SHP77 (cell line): ENCODE results near the gene GDI1.

Source experiments
- DNase-seq, 2 experiments: peaks; one replicate each; lab custom pipeline; 2025; lab: John Stamatoyannopoulos, UW

GDI1 gene

DNA sequence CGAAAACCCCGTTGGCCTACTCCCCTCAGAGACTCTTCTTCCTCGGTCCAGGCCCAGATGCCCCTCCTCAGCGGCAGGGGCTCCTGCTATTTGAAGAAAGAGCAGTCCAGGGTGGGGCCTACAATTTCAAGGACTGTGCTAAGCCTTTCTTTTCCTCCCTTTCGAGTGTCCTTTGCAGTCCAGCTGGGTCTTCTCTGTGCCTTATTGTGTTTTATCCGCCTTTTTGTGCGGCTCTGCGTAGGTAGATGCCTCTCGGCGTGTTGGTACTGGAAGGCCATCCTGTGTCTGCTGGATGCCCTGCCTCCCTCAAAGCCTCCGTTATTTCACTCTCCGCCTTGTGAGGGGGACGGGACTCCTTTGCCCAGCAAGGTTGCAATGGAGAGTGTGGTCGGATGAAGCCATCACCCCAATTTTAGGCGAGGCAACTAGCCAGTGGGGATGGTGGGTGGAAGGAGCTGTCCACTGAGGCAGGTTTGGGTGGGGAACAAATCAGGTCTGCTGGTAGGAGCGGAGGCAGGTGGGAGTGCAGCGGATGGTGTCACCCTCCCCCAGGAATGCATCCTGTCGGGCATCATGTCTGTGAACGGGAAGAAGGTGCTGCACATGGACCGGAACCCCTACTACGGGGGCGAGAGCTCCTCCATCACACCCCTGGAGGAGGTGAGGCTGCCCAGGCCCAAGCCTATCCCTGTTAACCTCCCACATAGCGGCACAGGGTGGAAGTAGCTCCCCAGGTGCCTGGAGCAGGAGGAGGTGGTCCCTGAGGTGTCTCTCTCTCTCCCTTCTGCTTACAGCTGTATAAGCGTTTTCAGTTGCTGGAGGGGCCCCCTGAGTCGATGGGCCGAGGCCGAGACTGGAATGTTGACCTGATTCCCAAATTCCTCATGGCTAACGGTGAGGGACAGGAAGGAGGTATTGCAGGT lies 1.3 kb downstream of the GDI1 start:
- DNase-seq: no peak

DNA sequence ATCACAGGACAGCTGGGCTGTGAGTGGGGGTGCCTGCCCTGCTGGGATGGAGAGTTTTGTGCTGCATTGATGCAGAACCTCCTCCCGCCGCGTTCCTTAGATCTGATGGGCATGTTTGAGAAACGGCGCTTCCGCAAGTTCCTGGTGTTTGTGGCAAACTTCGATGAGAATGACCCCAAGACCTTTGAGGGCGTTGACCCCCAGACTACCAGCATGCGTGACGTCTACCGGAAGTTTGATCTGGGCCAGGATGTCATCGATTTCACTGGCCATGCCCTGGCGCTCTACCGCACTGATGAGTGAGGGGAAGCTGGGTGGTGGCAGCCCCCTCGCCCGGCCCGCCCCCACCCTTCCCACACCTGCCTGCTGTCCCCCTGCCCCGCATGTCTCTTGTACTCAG lies 2.9 kb downstream of the GDI1 start:
- DNase-seq: no peak

DNA sequence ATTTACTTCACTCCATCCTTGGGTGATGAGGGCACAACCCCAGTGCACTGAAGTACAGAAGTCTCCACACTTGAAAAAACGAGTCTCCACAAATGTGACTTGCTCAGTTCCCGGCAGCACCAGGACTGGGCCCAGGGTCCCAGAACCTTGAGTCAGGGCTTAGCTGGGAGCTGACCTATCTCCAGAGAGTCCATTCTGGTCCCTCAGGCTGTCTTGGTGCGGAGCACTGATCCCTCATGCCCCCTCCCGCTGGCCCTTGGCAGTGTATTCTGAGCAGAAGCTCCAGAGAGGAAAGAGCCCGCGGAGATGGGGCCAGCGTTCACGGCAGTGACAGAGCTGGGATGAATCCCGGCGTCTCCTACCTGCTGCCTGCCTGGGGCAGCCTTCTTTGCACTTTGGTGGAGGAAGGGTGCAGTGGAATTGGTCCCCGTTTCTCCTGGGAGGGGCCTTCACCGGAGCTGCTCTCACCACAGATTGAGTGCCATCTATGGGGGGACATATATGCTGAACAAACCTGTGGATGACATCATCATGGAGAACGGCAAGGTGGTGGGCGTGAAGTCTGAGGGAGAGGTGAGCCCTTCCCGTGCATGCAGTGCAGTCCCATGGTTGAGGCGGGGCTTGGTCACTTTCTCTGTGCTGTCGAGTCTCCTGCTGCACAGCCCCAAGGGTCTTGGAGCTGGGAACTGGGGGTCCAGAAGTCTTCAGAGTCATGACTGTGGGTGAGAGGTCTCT lies 3.8 kb downstream of the GDI1 start:
- DNase-seq: no peak

DNA sequence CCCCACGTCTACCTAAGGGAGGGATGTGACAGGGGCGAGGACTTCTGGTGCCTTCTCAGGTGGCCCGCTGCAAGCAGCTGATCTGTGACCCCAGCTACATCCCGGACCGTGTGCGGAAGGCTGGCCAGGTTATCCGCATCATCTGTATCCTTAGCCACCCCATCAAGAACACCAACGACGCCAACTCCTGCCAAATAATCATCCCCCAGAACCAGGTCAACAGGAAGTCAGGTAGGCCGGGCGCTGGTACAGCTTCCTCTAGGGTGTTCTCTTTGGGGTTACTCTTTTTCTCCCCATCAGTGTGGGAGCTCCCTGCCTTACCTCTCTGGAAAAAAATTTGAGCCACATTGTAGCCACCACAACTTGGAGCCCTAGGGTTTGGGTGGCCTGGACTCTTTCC lies 4.6 kb downstream of the GDI1 start:
- no peak for DNase-seq

DNA sequence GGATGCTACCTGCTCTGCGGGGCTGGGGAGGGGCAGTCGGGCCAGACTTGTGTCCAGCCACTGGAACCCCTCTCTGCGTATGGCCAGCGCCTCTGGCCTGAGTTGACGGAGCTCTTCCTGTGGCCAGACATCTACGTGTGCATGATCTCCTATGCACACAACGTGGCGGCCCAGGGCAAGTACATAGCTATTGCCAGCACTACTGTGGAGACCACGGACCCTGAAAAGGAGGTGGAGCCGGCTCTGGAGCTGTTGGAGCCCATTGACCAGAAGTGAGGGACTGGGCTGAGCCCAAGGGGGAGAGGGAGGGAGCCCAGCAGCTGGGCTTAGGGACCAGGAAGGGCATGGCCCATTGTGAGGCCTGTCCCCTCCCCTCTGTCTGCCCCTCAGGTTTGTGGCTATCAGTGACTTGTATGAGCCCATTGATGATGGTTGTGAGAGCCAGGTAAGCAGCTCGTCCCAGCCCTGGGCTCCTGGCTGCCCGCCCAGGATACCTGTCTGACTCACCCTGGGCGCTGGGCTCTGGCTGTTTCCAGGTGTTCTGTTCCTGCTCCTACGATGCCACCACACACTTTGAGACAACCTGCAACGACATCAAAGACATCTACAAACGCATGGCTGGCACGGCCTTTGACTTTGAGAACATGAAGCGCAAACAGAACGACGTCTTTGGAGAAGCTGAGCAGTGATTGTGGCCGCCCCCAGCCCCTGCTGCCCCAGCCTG lies 5.2 kb downstream of the GDI1 start:
- no peak for DNase-seq

DNA sequence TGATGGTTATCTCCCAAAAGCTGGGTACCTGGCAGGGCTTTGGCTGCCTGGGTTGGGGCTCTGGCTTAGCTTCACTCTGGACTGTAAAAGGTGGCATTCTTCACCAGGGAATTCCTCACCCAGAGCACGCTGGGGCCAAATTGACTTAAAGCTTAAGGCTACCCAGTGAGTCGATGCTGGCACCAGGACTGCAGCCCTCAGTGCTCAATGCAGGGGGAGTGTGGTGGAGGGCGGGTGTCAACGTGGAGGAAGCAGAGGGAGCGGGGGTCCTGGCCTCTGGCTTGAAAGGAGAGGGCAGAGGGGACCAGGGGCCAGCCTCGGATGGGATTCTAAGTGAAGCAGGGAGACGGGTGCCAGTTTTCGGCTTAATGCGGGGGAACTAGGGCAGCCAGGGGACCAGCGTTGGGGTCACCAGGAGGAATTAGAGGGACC lies 6.5 kb downstream of the GDI1 start:
- no peak for DNase-seq

DNA sequence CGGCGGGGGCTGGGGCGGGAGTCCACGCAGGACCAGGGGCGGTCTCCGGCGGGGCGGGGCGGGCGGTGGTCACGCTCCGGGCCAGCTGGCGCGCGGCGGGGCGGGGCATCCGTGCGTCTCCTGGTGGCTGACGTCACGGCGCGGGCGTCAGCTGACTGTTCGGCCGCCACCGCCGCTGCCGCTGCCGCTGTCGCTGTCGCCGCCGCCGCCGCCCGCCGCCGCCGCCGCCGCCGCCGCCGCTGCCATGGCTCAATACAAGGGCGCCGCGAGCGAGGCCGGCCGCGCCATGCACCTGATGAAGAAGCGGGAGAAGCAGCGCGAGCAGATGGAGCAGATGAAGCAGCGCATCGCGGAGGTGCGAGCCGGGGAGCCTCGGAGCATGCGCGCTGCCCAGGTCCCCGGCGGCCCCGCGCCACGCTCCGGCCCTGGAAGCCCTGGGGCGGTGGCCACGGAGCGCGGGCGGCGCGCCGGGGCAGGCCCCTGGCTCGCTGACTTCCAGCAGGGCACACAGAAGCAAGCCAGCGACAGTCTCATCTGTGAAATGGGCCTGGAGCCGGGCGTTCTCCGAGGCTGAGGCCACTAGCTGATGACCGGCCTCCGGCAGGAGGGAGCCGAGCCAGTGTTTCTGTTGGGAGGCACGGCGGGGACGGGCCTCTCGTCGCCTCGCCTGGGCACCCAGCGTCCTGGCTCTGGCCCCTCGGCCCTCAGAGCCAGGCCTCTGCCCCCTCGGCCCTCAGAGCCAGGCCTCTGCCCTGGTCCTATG lies 7.2 kb downstream of the GDI1 start, which contains the start of gene FAM50A:
Gene FAM50A, plus strand, starts transcription at position 150 of the 763 bp plus-strand sequence. Its CDS starts 95 bp downstream, at position 245.
- peak in 1 of 2 experiments; percentile 50 for DNase-seq

DNA sequence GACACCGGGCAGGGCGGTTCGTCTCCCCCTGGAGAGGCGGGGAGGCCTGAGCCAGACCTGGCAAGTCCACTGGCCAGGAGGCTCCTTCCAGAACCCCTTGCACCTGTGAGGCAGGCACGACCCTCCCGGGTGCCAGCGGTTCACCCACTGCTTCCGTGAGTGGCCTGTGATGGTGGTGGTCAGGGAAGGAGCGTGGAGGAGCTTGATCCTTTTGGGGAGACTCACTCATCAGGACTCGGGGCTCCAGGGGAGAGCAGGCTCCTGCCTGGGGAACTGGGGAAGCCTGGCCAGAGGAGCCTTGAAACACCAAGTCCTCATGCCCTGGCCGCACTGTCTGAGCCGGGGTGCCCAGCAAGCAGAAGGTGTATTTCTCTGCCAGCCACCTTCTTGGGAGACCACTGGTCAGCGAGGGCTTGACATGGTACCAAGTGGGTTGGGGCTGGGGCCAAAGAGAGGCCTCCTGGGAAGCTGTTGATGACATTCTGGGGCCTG lies 7.8 kb downstream of the GDI1 start:
- DNase-seq: no peak

DNA sequence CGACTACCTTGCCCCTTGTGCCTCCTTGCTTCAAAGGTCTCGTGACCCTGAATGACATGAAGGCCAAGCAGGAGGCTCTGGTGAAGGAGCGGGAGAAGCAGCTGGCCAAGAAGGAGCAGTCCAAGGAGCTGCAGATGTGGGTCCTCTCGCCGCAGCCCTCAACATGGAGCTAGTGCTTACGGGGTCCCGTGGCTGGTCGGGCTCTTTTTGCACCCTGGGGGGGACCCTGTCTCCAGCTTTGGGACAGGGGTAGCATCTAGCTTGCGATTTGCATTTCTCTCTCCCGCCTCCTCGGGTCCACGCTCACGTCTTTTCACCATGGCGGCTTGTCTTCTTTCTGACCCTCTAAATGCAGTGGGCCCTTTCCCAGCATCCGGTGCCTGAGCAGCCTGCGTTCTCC lies 8.8 kb downstream of the GDI1 start:
- DNase-seq: no peak

DNA sequence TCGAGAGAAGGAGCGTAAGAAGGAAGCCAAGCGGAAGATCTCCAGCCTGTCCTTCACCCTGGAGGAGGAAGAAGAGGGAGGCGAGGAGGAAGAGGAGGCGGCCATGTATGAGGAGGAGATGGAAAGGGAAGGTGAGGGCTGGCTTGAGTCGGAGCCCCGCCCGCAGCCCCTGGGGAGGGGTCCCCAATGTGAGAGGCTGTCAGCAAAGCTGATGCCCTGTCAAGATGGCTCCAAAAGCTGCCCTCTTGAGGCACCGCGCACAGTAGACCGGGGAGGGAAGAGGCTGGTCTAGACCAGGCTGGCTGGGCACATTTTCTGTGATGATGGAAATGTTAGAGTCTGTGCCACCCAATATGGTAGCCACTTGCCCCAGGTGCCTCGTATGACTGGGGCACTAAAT lies 9.5 kb downstream of the GDI1 start:
- no peak for DNase-seq

DNA sequence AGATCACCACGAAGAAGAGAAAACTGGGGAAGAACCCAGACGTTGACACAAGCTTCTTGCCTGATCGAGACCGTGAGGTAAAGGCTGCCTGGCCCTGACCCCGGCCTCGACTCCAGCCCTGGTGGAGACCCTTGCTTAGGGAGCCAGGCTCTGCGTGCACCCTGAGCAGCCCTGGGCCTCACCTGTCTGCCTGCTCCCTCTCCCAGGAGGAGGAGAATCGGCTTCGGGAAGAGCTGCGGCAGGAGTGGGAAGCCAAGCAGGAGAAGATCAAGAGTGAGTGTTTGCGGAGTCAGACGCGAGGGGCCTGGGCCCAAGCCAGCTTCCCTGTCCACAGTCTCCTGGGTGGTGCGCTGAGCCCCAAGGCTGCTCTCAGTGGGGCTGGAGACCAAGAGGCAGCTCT lies 11.5 kb downstream of the GDI1 start:
- no peak for DNase-seq

DNA sequence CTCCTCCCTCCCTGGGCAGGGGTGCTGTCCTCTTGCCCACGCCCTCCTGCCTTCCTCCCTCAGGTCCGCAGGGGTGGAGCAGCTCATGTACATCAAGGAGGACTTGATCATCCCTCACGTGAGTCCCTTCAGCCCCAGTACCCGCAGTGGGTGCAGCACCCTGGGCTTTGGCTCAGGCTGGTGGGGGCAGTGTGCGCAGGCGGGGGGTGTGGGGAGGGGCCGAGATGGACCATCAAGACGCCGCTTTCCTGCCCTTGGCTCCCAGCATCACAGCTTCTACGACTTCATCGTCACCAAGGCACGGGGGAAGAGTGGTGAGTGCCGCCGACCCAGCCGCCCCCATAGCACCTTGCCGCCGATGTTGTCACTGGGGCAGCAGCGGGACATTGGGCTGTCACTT lies 12.7 kb downstream of the GDI1 start:
- no peak for DNase-seq

DNA sequence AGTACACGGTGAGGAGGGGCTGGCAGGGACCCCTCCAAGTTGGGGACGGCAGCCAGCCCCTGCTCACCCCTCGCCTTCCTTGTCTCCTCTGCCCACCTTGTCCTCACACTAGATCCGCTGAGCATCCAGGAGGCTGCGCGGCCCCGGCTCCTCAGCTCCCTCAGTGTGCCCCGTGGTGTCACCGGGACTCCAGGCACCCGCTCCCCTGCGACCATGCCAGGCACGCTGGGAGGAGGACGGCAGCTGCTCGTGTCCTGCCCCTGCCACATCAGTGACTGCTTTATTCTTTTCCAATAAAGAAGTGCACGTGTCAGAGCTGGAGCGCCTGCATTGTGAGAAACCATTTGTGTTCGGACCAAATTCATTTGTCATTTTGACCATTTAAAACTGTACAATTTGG lies 13.4 kb downstream of the GDI1 start:
- no peak for DNase-seq

DNA sequence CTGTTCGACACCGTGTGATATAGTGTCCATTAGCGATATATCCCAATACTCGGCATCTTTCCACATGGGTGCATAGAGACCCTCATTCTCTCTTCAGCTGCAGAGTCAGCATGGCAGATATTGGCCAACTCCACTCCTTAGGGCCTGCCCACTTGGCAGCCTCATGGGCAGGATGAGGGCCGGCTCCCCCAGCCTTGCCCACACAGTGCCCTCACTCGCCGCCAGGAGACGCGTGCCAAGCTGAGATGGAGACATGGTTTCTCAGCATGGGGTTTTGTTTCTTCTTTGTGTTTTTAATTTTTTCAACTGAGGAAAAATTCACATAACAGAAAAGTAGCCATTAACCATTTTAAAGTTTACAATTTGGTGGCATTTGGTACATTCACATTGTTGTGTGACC lies 15.9 kb downstream of the GDI1 start:
- DNase-seq: no peak

DNA sequence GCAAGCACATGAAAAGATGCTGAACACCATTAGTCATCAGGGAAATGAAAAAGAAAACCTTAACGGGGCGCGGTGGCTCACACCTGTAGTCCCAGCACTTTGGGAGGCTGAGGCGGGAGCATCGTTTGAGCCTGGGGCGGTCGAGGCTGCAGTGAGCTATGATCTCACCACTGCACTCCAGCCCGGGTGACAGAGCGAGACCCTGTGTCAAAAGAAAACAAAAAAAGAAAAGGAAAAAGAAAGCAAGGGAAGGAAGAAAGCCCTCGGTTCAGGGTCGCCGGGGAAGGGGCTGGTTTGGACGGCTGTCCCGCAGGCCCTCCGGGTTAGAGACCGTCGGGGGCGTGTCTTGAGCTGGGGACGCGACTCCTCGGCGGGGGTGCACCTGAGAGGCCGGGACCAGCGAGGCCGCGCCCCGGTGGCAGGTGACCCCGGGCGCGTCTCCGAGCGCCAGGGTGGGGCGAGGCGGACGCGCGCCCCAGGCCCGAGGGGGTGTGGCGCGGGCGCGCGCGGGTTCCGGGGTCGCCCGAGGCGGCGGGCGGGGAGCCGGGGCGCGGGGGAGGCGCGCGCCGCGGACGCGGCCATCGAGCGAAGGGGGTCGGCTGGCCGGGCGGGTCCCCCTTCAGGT lies 20.6 kb downstream of the GDI1 start:
- no peak for DNase-seq

DNA sequence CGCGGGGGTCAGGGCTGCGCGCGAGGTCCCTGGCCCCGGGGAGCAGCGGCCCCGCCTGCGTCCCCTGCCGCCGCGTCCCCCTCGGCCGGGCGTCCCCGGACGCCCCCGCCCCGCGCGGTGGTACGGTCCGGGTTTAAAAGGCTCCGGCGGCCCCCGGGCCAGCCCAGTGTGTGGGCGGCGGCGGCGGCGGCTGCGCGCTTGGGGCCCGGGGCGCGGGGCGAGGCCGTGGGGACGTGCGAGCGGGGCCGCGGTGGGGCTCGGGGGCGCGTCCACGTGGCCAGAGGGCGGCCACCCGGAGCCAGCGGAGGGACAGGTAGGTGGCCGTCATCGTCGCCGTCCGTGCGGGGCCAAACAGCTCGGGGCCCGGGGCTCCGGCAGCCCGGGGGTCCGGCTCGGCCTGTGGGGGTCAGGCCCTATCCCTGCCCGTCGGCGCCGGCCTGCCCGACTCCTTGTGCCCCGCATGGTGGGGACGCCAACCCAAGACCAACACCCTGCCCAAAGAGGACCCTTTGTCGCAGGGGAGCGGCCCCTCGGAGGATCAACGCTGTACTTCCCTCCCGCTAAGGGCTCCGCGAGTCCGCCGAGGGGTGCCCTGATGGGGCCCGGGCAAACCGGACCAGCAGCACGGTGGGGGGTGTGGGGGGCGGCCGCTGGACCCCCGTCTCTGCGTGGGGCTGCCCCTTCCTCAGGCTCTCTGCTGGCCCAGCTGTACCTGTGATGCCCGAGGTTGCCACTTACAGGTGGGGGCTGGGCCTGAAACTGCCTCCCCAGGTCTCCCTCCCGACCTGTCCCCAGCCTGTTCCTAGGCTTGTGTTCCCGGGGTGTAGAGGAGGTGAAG lies 21.4 kb downstream of the GDI1 start, which contains the start of gene PLXNA3:
Gene PLXNA3, plus strand, starts transcription at position 166 of the 838 bp plus-strand sequence. CDS start 1,903 bp downstream, outside the sequence.
- no peak for DNase-seq

DNA sequence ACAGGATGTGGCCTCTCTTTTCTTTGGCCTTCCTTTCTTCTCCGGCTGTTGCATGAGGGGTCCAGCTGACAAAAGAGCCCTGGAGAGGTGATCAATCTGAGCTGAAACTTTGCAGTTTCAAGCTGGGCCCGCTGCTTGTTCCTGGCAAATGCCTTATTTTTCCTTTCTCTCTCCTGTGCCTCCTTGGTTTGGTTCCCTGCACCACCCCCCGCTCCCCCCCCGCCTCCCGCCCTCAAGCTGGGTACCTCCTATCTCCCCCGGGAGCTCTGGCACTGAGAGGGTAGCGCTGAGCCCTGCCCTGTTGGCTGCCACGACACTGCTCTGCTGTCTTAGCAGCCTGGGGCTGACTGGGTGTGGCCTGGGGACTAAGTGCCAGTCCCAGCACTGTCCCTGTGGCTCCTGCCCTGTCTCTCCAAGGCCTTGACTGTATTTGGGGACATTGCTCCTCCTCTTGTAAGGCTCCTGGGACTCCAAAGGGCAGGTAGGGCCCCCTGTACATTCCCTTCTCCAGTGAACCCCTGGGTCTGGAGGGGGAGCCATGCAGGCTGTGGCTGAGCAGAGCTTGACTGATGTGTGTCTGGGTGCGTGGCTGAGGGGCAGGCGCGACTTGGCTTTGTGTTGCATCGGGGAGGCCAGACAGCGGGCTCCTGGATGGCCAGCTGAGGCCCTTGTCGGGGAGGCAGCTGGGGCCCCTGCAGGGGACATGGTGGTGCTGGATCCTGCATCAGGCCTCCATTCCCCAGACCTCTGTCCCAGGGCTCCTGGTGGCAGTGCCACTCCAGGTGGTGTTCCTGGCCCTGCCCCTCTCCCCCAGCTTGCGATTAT lies 22.2 kb downstream of the GDI1 start:
- DNase-seq: no peak

DNA sequence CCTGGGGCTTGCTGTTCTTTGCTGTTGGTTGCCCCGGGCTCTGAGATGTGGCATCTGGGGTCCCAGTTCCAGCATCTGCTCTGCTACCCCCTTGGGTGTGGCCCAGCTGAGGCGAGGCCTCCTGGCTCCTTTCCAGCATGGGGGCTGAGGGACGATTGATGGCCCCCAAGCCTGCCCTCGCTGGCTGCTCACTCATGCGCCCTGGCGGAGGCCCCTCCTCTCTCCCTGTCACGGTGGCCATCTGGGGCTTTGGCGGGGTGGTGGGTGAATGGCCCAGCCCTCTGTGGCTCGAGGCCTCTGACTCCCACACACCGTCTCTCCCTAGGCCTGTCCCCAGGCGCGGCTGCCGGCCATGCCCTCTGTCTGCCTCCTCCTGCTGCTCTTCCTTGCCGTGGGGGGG lies 22.9 kb downstream of the GDI1 start:
- DNase-seq: no peak

DNA sequence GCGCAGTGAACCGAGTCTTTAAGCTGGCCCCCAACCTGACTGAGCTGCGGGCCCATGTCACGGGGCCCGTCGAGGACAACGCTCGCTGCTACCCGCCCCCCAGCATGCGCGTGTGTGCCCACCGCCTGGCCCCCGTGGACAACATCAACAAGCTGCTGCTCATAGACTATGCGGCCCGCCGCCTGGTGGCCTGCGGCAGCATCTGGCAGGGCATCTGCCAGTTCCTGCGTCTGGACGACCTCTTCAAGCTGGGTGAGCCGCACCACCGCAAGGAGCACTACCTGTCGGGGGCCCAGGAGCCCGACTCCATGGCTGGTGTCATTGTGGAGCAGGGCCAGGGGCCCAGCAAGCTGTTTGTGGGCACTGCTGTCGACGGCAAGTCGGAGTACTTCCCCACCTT lies 23.4 kb downstream of the GDI1 start:
- no peak for DNase-seq
